Osteoblast (primary cell): ENCODE measurements around the gene LEAP2. TPM values are rescaled to one million over a fixed set of nuclear protein-coding genes. Genes with fewer than 3 reads are reported as not detected.
A peak's percentile ranks its signal among the peaks of the same experiment; 100 is the strongest.

Experiments
- DNase-seq: peaks from one replicate; pipeline ENCODE4 v3.0.0; 2011; ENCODE audit warnings: low spot score, mixed read lengths; ENCODE audit not compliant: insufficient read length; ENCODE audit errors: missing footprints
- H2AFZ ChIP-seq: 2 replicates; pipeline ENCODE4 v1.6.0; 2011; ENCODE audit warnings: mild to moderate bottlenecking, low read length
- H3K27ac ChIP-seq: 2 replicates; pipeline ENCODE4 v1.5.1; 2011; ENCODE audit warnings: mild to moderate bottlenecking, low read depth, low read length, moderate library complexity
- H3K27me3 ChIP-seq: 2 replicates; pipeline ENCODE4 v1.6.0; 2012; ENCODE audit warnings: mild to moderate bottlenecking, control low read depth, inconsistent platforms, low read length, moderate library complexity; ENCODE audit not compliant: insufficient read depth
- H3K36me3 ChIP-seq: 2 replicates; pipeline ENCODE4 v1.5.1; 2011; ENCODE audit warnings: mild to moderate bottlenecking, low read length, control low read depth, moderate library complexity; ENCODE audit not compliant: insufficient read depth
- H3K4me1 ChIP-seq: 2 replicates; pipeline ENCODE4 v1.5.1; 2011; ENCODE audit warnings: mild to moderate bottlenecking, low read length, control low read depth, moderate library complexity; ENCODE audit not compliant: insufficient read depth
- H3K4me2 ChIP-seq: 2 replicates; pipeline ENCODE4 v1.6.0; 2011; ENCODE audit warnings: mild to moderate bottlenecking, low read length; ENCODE audit not compliant: insufficient read depth
- H3K4me3 ChIP-seq: fragments of 200-600 bp; sonication (generic); 3 replicates; pipeline ENCODE4 v1.5.1; 2012; ENCODE audit warnings: mild to moderate bottlenecking, low read length, inconsistent platforms; ENCODE audit not compliant: insufficient read depth
- H3K79me2 ChIP-seq: 2 replicates; pipeline ENCODE4 v1.6.0; 2012; ENCODE audit warnings: mild to moderate bottlenecking, low read length, control low read depth, inconsistent platforms; ENCODE audit not compliant: insufficient read depth
- H3K9me3 ChIP-seq: 2 replicates; pipeline ENCODE4 v1.5.1; 2011; ENCODE audit warnings: low read depth, low read length, control low read depth
- H4K20me1 ChIP-seq: 2 replicates; pipeline ENCODE4 v1.6.0; 2012; ENCODE audit warnings: mild to moderate bottlenecking, low read length, control low read depth; ENCODE audit not compliant: insufficient read depth
- CTCF ChIP-seq: IDR thresholded peaks from 2 replicates; pipeline ENCODE4 v1.5.1; 2011; ENCODE audit warnings: mild to moderate bottlenecking, low read depth, low read length, moderate library complexity; ENCODE audit errors: extremely low read depth
- total RNA-seq: library from RNA; depleted of rRNA; stranded (reverse); fragments of >200 nt; gene quantifications from 2 replicates; pipeline ENCODE4 v1.2.3, GENCODE V29; 2012

LEAP2 gene
- total RNA-seq, 1 donor, result under 0.01 TPM

GRCh38 chr5:132825834-132826391 lies 47.6 kb upstream of the LEAP2 start:
- no peak overlapping the region for H3K27ac ChIP-seq
- peaks cover 16% of the 10 kb centered on the region for H3K79me2 ChIP-seq
- H4K20me1 ChIP-seq, result peaks cover 11% of the 10 kb centered on the region
- no peak overlapping the region for H3K4me3 ChIP-seq
- H3K4me1 ChIP-seq, result peaks cover 6% of the 10 kb centered on the region
- H3K36me3 ChIP-seq, result peaks cover 6% of the 10 kb centered on the region
- DNase-seq, result peak; percentile 72
- no peak for TF ChIP-seq CTCF
- no peak overlapping the region for H2AFZ ChIP-seq
- H3K27me3 ChIP-seq, result no peaks in the 10 kb centered on the region
- H3K4me2 ChIP-seq, result no peak overlapping the region
- H3K9me3 ChIP-seq, result no peaks in the 10 kb centered on the region

GRCh38 chr5:132826424-132827082 lies 46.9 kb upstream of the LEAP2 start:
- Histone ChIP-seq H3K79me2 (peaks cover 16% of the 10 kb centered on the region), H2AFZ (no peak overlapping the region), H3K4me3 (no peak overlapping the region), H3K4me1 (peaks cover 6% of the 10 kb centered on the region), H3K27me3 (no peaks in the 10 kb centered on the region), H3K4me2 (no peak overlapping the region), H4K20me1 (peaks cover 11% of the 10 kb centered on the region), H3K27ac (no peak overlapping the region), H3K36me3 (peaks cover 6% of the 10 kb centered on the region), H3K9me3 (no peaks in the 10 kb centered on the region)
- no peak for TF ChIP-seq CTCF
- peak; percentile 73 for DNase-seq

GRCh38 chr5:132827943-132828673 lies 45.4 kb upstream of the LEAP2 start:
- Histone ChIP-seq H3K36me3 (peaks cover 6% of the 10 kb centered on the region), H3K4me3 (no peak overlapping the region), H3K79me2 (peaks cover 16% of the 10 kb centered on the region), H3K4me2 (no peak overlapping the region), H3K27ac (no peak overlapping the region), H3K27me3 (no peaks in the 10 kb centered on the region), H2AFZ (no peak overlapping the region), H4K20me1 (peaks cover 11% of the 10 kb centered on the region), H3K9me3 (no peaks in the 10 kb centered on the region), H3K4me1 (peaks cover 6% of the 10 kb centered on the region)
- DNase-seq, result peak; percentile 71
- no peak for TF ChIP-seq CTCF
